HEK293 (cell line): Measurements from ENCODE around the gene GDPD5.

Experiments
- ATF2 ChIP-seq: fragments of 450-650 bp; formaldehyde crosslinking; IDR thresholded peaks from 2 replicates; pipeline ENCODE4 v1.5.1; 2016; ENCODE audit warnings: missing biosample characterization, missing genetic modification characterization, low read depth
- CTCF ChIP-seq: fragments of 450-650 bp; formaldehyde crosslinking; IDR thresholded peaks from 2 replicates; pipeline ENCODE4 v1.5.1; 2016; ENCODE audit warnings: missing biosample characterization, missing genetic modification characterization
- GLI2 ChIP-seq: fragments of 450-650 bp; formaldehyde crosslinking; IDR thresholded peaks from 2 replicates; pipeline ENCODE4; 2017; ENCODE audit warnings: missing biosample characterization, missing genetic modification characterization, low read depth, borderline replicate concordance
- IKZF3 ChIP-seq: fragments of 450-650 bp; IDR thresholded peaks from 2 replicates; pipeline ENCODE4 v1.5.0; 2018; ENCODE audit warnings: missing biosample characterization, mild to moderate bottlenecking, missing genetic modification characterization, moderate library complexity
- OSR2 ChIP-seq: fragments of 450-650 bp; formaldehyde crosslinking; IDR thresholded peaks from 2 replicates; pipeline ENCODE4 v1.5.1; 2016; ENCODE audit warnings: missing biosample characterization, missing genetic modification characterization
- PBX3 ChIP-seq: sonication (generic); formaldehyde crosslinking; IDR thresholded peaks from 2 replicates; pipeline ENCODE4 v1.8.1; 2022; ENCODE audit warnings: mild to moderate bottlenecking, moderate library complexity, missing genetic modification reagents
- ZBTB8A ChIP-seq: fragments of 450-650 bp; formaldehyde crosslinking; IDR thresholded peaks from 2 replicates; pipeline ENCODE4 v1.5.1; 2016; ENCODE audit warnings: missing biosample characterization, missing genetic modification characterization
- ZNF544 ChIP-seq: fragments of 450-650 bp; formaldehyde crosslinking; IDR thresholded peaks from 2 replicates; pipeline ENCODE4 v1.5.0; 2017; ENCODE audit warnings: missing biosample characterization, missing genetic modification characterization
- ZNF624 ChIP-seq: fragments of 450-650 bp; formaldehyde crosslinking; IDR thresholded peaks from 2 replicates; pipeline ENCODE4 v1.5.1; 2017; ENCODE audit warnings: missing biosample characterization, missing genetic modification characterization
- ZNF639 ChIP-seq: fragments of 450-650 bp; formaldehyde crosslinking; IDR thresholded peaks from 2 replicates; pipeline ENCODE4 v1.5.1; 2016; ENCODE audit warnings: missing biosample characterization, missing genetic modification characterization
- ZXDB ChIP-seq: fragments of 450-650 bp; formaldehyde crosslinking; IDR thresholded peaks from 2 replicates; pipeline ENCODE4 v1.5.1; 2016; ENCODE audit warnings: missing biosample characterization, missing genetic modification characterization

- no peak for TF ChIP-seq ZNF624 (tag by site-specific recombination)
- no peak for TF ChIP-seq CTCF (tag by site-specific recombination)
- no peak for TF ChIP-seq GLI2
- TF ChIP-seq ZNF544 (tag by site-specific recombination): no peak
- TF ChIP-seq ZXDB: no peak
- no peak for TF ChIP-seq ATF2 (tag by site-specific recombination)
- TF ChIP-seq PBX3 (CRISPR knock-in tag): no peak
- TF ChIP-seq IKZF3 (tag by site-specific recombination): no peak
- TF ChIP-seq ZBTB8A (tag by site-specific recombination): no peak
- TF ChIP-seq ZNF639 (tag by site-specific recombination): no peak
- no peak for TF ChIP-seq OSR2 (tag by site-specific recombination)
These were observed 125.4 kb downstream of the GDPD5 start for GRCh38 chr11:75400146-75400865.
